Endothelial cell of umbilical vein (primary cell): Measurements from ENCODE around the gene ABCA3. TPM values are rescaled to one million over a fixed set of nuclear protein-coding genes. Genes with fewer than 3 reads are reported as not detected.
A peak's percentile ranks its signal among the peaks of the same experiment; 100 is the strongest.

Experiments used
- BruUV-seq: library from RNA; stranded (reverse); fragments of 400-500 nt; replicated peaks from 2 replicates; lab custom pipeline; 2021; lab: Mats Ljungman, UMichigan
- CTCF ChIA-PET: fragments of 300-600, 350-600 bp; sonication (Branson Sonifier 250); formaldehyde crosslinking; loops from one replicate; lab custom pipeline; 2021; ENCODE audit warnings: antibody characterized with exemption, inconsistent platforms; lab: Charles Lee
- POLR2A ChIA-PET: fragments of 300-600, 350-600 bp; sonication (Branson Sonifier 250); formaldehyde crosslinking; loops from one replicate; lab custom pipeline; 2021; ENCODE audit warnings: antibody characterized with exemption, inconsistent platforms; lab: Charles Lee
- DNase-seq: peaks from one replicate; pipeline ENCODE4 v3.0.0-alpha.2; 2011; ENCODE audit warnings: low read depth, low spot score
- FAIRE-seq: peaks from 2 replicates; lab custom pipeline; 2011; peaks lifted over from hg19 to GRCh38; lab: Jason Lieb, UNC
- H2AFZ ChIP-seq: 2 replicates; pipeline ENCODE4 v1.6.0; 2012; ENCODE audit warnings: low read depth, low read length, control low read depth, inconsistent platforms
- H3K27ac ChIP-seq: 2 replicates; pipeline ENCODE4 v1.5.1; 2011; ENCODE audit warnings: low read depth, mild to moderate bottlenecking, control low read depth, low read length, moderate library complexity; ENCODE audit not compliant: insufficient read depth
- H3K27me3 ChIP-seq, 2 experiments: 2 replicates each; pipeline versions ENCODE4 v1.6.0 to v1.6.1; 2011; ENCODE audit warnings: low read length in 2 of 2, mixed read lengths in 1 of 2; ENCODE audit not compliant: control insufficient read depth in 2 of 2, insufficient read depth in 2 of 2
- H3K36me3 ChIP-seq, 2 experiments: 2 replicates in 1 of 2; 3 replicates in 1 of 2; pipeline ENCODE4 v1.5.1; 2011; ENCODE audit warnings: low read length in 2 of 2, mild to moderate bottlenecking in 1 of 2, moderate library complexity in 1 of 2; ENCODE audit not compliant: control insufficient read depth in 2 of 2, insufficient read depth in 2 of 2; ENCODE audit errors: extremely low read depth in 1 of 2
- H3K4me1 ChIP-seq: 3 replicates; pipeline ENCODE4 v1.5.1; 2011; ENCODE audit warnings: mild to moderate bottlenecking, low read length; ENCODE audit not compliant: control insufficient read depth, insufficient read depth; ENCODE audit errors: extremely low read depth
- H3K4me2 ChIP-seq: 2 replicates; pipeline ENCODE4 v1.6.1; 2011; ENCODE audit warnings: low read length, control low read depth, mixed read lengths; ENCODE audit not compliant: insufficient read depth
- H3K4me3 ChIP-seq, 3 experiments: fragments of 200-600 bp in 1 of 3; sonication (generic), shearing (Covaris generic) in 1 of 3; replicated peaks in 1 of 3; 2 replicates each; pipeline ENCODE4 v1.5.1; 2011 to 2016; ENCODE audit warnings: control low read depth in 3 of 3, low read length in 3 of 3, mild to moderate bottlenecking in 2 of 3, inconsistent platforms in 1 of 3, low read depth in 1 of 3, moderate library complexity in 1 of 3; ENCODE audit not compliant: insufficient read depth in 1 of 3
- H3K79me2 ChIP-seq: 2 replicates; pipeline ENCODE4 v1.6.0; 2012; ENCODE audit warnings: low read length, inconsistent platforms; ENCODE audit not compliant: control insufficient read depth, insufficient read depth
- H3K9ac ChIP-seq: replicated peaks from 2 replicates; pipeline ENCODE3; 2011; ENCODE audit warnings: low read length, control low read depth; ENCODE audit not compliant: insufficient read depth; ENCODE audit errors: extremely low read depth
- H3K9me1 ChIP-seq: replicated peaks from 3 replicates; pipeline ENCODE4 v1.6.0; 2011; ENCODE audit warnings: mild to moderate bottlenecking, low read length; ENCODE audit not compliant: control insufficient read depth, insufficient read depth; ENCODE audit errors: extremely low read depth
- H3K9me3 ChIP-seq: replicated peaks from 2 replicates; pipeline ENCODE4 v1.5.1; 2012; ENCODE audit warnings: low read length, inconsistent platforms; ENCODE audit not compliant: control insufficient read depth, insufficient read depth
- H4K20me1 ChIP-seq: replicated peaks from 2 replicates; pipeline ENCODE3; 2011; ENCODE audit warnings: mild to moderate bottlenecking, low read length; ENCODE audit not compliant: control insufficient read depth, insufficient read depth; ENCODE audit errors: extremely low read depth
- FOS ChIP-seq: IDR thresholded peaks from 2 replicates; pipeline ENCODE4 v1.6.1; 2011; ENCODE audit warnings: mild to moderate bottlenecking, low read length, moderate library complexity, borderline replicate concordance; ENCODE audit not compliant: insufficient read depth
- JUN ChIP-seq: IDR thresholded peaks from 2 replicates; pipeline ENCODE4 v1.6.1; 2011; ENCODE audit warnings: borderline replicate concordance, low read depth; ENCODE audit not compliant: insufficient read length, insufficient read depth
- MYC ChIP-seq: IDR thresholded peaks from one replicate; pipeline ENCODE4 v1.6.1; 2011; ENCODE audit warnings: mild to moderate bottlenecking, low read depth, low read length
- POLR2AphosphoS5 ChIP-seq: IDR thresholded peaks from 2 replicates; pipeline ENCODE4 v1.6.1; 2012; ENCODE audit warnings: low read depth, mild to moderate bottlenecking, control low read depth, low read length, moderate library complexity; ENCODE audit not compliant: insufficient read depth
- dilution Hi-C: fragments of 300-500 bp; cut with MboI; formaldehyde crosslinking; loops from one replicate; pipeline ENCODE4 v1.15.0; 2019; ENCODE audit warnings: low sequenced_read_pairs; ENCODE audit not compliant: extremely low pct_ligation_motif_present
- intact Hi-C: fragments of 100-400 bp; cut with micrococcal nuclease; formaldehyde crosslinking; loops from one replicate; pipeline ENCODE4 v1.10.0; 2022
- polyA plus RNA-seq, 4 experiments: library from polyadenylated mRNA; depleted of rRNA in 3 of 4; stranded (reverse) in 3 of 4; unstranded in 1 of 4; fragments of >200 nt; gene quantifications; 2 replicates each; pipeline versions ENCODE4 v1.2.1 to v1.2.3, GENCODE V29; 2011 to 2012; ENCODE audit warnings: missing spikeins in 1 of 4
- total RNA-seq: library from RNA; stranded (reverse); gene quantifications from 2 replicates; pipeline ENCODE4 v1.2.3, GENCODE V29; 2021

The ABCA3 gene
- total and polyA plus RNA-seq, 2 donors (not counting 3 experiments of a cell fraction or from before 2014, with no cell fraction given) = 13.5 to 36.0 TPM

DNA sequence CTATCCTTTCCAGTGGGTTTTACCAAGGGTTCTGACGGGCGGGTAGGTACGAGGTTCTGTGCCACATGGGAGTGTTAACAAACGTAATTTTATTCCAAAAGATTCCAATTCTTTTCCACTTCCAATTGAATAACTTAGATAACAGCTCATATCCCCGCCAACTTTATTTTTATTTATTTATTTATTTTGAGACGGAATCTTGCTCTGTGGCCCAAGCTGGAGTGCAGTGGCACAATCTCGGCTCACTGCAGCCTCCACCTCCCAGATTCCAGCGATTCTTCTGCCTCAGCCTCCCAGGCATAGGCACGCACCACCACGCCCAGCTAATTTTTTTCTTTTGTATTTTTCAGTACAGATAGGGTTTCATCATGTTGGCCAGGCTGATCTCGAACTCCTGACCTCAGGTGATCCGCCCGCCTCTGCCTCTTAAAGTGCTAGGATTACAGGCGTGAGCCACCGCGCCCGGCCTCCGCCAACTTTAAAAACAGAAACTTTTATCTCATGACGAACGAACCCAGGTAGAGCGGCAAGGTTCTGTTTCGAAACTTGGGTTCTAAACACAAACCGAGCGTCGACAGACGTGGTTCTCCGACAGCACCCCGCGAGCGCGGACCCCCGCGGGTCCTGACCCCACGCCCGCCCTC, 89.8 kb downstream of the ABCA3 start:
- peaks cover 9 to 21% of the 10 kb centered on the region in 2 experiments for H3K36me3 ChIP-seq
- peak overlapping the region; percentile 67 to 95 (median 75) for H3K4me3 ChIP-seq
- H3K9me1 ChIP-seq = no peaks in the 10 kb centered on the region
- TF ChIP-seq MYC = no peak
- no peak for TF ChIP-seq POLR2AphosphoS5
- H3K4me1 ChIP-seq = peaks cover 13% of the 10 kb centered on the region
- H4K20me1 ChIP-seq = no peaks in the 10 kb centered on the region
- CTCF ChIA-PET = interaction anchor here (0.6 to 2.8 kb wide), 23 partner anchors 8 to 251 kb away, joined by 3 to 17 read pairs (median 7); partner anchors contain the start of genes CASKIN1, DNASE1L2, NTHL1 and PGP
- peak overlapping the region; percentile 82 for H3K4me2 ChIP-seq
- intact Hi-C loops = loop anchor here (1.0 to 5.0 kb wide), 7 partner anchors 18 to 245 kb away; partner anchors contain the start of genes CASKIN1, E4F1, RNPS1 and TBC1D24
- H3K9ac ChIP-seq = peak overlapping the region; percentile 72
- BruUV-seq = TSS peak; percentile 9
- dilution Hi-C loops = no loop called here
- no peaks in the 10 kb centered on the region for H3K27me3 ChIP-seq
- peaks cover 9% of the 10 kb centered on the region for H3K79me2 ChIP-seq
- POLR2A ChIA-PET = interaction anchor here (1.2 to 1.9 kb wide), 3 partner anchors 18 to 103 kb away, joined by 4 to 12 read pairs (median 6); partner anchors contain the start of gene TRAF7
- no peaks in the 10 kb centered on the region for H3K9me3 ChIP-seq
- DNase-seq = peak; percentile 7
- H2AFZ ChIP-seq = peak overlapping the region; percentile 24
- peak; percentile 44 for FAIRE-seq
- H3K27ac ChIP-seq = peak overlapping the region; percentile 27

DNA sequence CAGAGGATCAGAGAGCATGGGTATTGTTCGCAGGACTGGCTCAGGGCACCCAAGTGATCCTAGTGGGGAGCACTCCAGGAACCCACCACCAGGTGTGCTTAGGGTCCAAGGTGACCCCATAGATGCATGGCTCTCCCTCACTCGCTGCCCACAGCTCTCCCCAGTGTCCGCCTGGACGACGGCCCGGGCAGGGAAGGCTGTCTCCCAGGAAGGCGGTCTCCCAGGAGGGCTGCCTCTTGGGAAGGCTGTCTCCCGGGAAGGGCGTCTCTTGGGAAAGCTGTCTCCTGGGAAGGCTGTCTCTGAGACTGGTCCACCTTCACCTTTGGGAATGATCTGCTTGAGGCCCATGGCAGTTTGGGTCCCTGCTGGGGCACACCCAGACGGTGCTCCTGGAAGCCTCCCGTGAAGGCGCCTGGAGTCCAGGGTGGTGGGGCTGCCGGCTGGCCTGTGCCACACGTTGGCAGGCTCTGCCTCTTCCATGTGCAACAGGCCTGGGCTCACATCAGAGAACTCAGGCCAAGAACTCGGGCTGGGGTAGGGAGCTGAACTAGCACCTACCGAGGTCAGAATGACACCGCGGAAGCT, 94.1 kb downstream of the ABCA3 start:
- no peak overlapping the region for H2AFZ ChIP-seq
- DNase-seq = no peak
- peaks cover 6% of the 10 kb centered on the region for H3K4me1 ChIP-seq
- POLR2A ChIA-PET = no interaction called here
- no peak overlapping the region for H3K4me2 ChIP-seq
- no peak overlapping the region for H3K4me3 ChIP-seq
- no TSS peak for BruUV-seq
- peaks cover 7% of the 10 kb centered on the region for H3K79me2 ChIP-seq
- no peaks in the 10 kb centered on the region for H3K9me3 ChIP-seq
- dilution Hi-C loops (no loop called here), intact Hi-C loops (no loop called here)
- peaks cover 12 to 33% of the 10 kb centered on the region in 2 experiments for H3K36me3 ChIP-seq
- CTCF ChIA-PET = interaction anchor here (0.6 kb wide), 1 partner anchor 224 kb away, joined by 4 read pairs; no protein-coding TSS in a partner anchor
- H3K9ac ChIP-seq = no peak overlapping the region
- H3K9me1 ChIP-seq = no peaks in the 10 kb centered on the region
- H3K27me3 ChIP-seq = no peaks in the 10 kb centered on the region
- H3K27ac ChIP-seq = no peak overlapping the region
- TF ChIP-seq JUN = no peak
- TF ChIP-seq POLR2AphosphoS5 = no peak
- no peak for TF ChIP-seq FOS
- TF ChIP-seq MYC = no peak
- no peaks in the 10 kb centered on the region for H4K20me1 ChIP-seq
- no peak for FAIRE-seq
